SK-N-SH (cell line): ENCODE measurements around the gene PSMD10. TPM values are rescaled to one million over a fixed set of nuclear protein-coding genes. Genes with fewer than 3 reads are reported as not detected.

Experiments used
- CTCF ChIA-PET: fragments of 300-600, 350-600 bp; formaldehyde crosslinking; extraction: SDS; loops from one replicate; lab custom pipeline; 2021; lab: Yijun Ruan, JAX
- POLR2A ChIA-PET: fragments of 350-600 bp; sonication (Branson Sonifier 250); formaldehyde crosslinking; extraction: SDS; loops from one replicate; lab custom pipeline; 2020; ENCODE audit warnings: antibody characterized with exemption, inconsistent platforms; lab: Yijun Ruan, JAX
- DNase-seq: peaks from one replicate; pipeline ENCODE4 v3.0.0; 2012
- H2AFZ ChIP-seq: fragments of 200-600 bp; sonication (generic); 2 replicates; pipeline ENCODE4 v1.8.1; 2016; ENCODE audit warnings: antibody characterized with exemption, mild to moderate bottlenecking, low read depth
- H3F3A ChIP-seq: fragments of 200-600 bp; sonication (generic); replicated peaks from 2 replicates; pipeline ENCODE3; 2016; ENCODE audit warnings: antibody characterized with exemption, mild to moderate bottlenecking; ENCODE audit not compliant: insufficient read depth
- H3K27ac ChIP-seq, 2 experiments: fragments of 200-500 bp in 1 of 2; fragments of 200-600 bp in 1 of 2; sonication (Bioruptor generic) in 1 of 2; sonication (generic), shearing (Covaris generic) in 1 of 2; 2 replicates each; pipeline versions ENCODE4 v1.5.1 to v1.6.1; 2014 to 2016; ENCODE audit warnings: low read depth in 2 of 2, inconsistent platforms in 1 of 2, low read length in 1 of 2, mild to moderate bottlenecking in 1 of 2, mixed read lengths in 1 of 2
- H3K27me3 ChIP-seq: fragments of 200-600 bp; sonication (generic), shearing (Covaris generic); 2 replicates; pipeline ENCODE4 v1.6.1; 2016; ENCODE audit warnings: mixed run types; ENCODE audit not compliant: insufficient read depth
- H3K36me3 ChIP-seq, 2 experiments: fragments of 200-500 bp in 1 of 2; fragments of 200-600 bp in 1 of 2; sonication (Bioruptor generic) in 1 of 2; sonication (generic) in 1 of 2; replicated peaks in 1 of 2; 2 replicates each; pipeline versions ENCODE3 to v1.5.1; 2014 to 2016; ENCODE audit warnings: low read length in 1 of 2, mild to moderate bottlenecking in 1 of 2; ENCODE audit not compliant: insufficient read depth in 2 of 2, control insufficient read depth in 1 of 2
- H3K4me1 ChIP-seq, 2 experiments: fragments of 200-500 bp in 1 of 2; fragments of 200-600 bp in 1 of 2; sonication (Bioruptor generic) in 1 of 2; sonication (generic), shearing (Covaris generic) in 1 of 2; 2 replicates each; pipeline versions ENCODE4 v1.5.1 to v1.6.1; 2014 to 2016; ENCODE audit warnings: low read depth in 1 of 2, low read length in 1 of 2, mixed run types in 1 of 2; ENCODE audit not compliant: insufficient read depth in 2 of 2, control insufficient read depth in 1 of 2
- H3K4me2 ChIP-seq: fragments of 200-600 bp; sonication (generic), shearing (Covaris generic); 2 replicates; pipeline ENCODE4 v1.6.1; 2017; ENCODE audit warnings: mixed run types
- H3K4me3 ChIP-seq, 2 experiments: fragments of 200-500 bp in 1 of 2; fragments of 200-600 bp in 1 of 2; sonication (Bioruptor generic) in 1 of 2; sonication (generic), shearing (Covaris generic) in 1 of 2; 2 replicates each; pipeline versions ENCODE4 v1.5.1 to v1.8.1; 2014 to 2016; ENCODE audit warnings: low read depth in 2 of 2, inconsistent platforms in 1 of 2, low read length in 1 of 2, mild to moderate bottlenecking in 1 of 2, mixed read lengths in 1 of 2, moderate library complexity in 1 of 2
- H3K79me2 ChIP-seq: fragments of 200-600 bp; sonication (generic); 2 replicates; pipeline ENCODE4 v1.8.1; 2017; ENCODE audit warnings: mild to moderate bottlenecking; ENCODE audit not compliant: insufficient read depth
- H3K9ac ChIP-seq: fragments of 200-600 bp; sonication (generic); 2 replicates; pipeline ENCODE4 v1.6.1; 2017; ENCODE audit warnings: mixed run types
- H3K9me2 ChIP-seq: fragments of 200-600 bp; sonication (generic); 2 replicates; pipeline ENCODE4 v1.6.1; 2017; ENCODE audit warnings: mixed run types
- H3K9me3 ChIP-seq: fragments of 200-600 bp; sonication (generic); 2 replicates; pipeline ENCODE4 v1.6.1; 2017; ENCODE audit warnings: mixed run types, mild to moderate bottlenecking, moderate library complexity
- H4K20me1 ChIP-seq: fragments of 200-600 bp; sonication (generic); 2 replicates; pipeline ENCODE4 v1.6.1; 2017; ENCODE audit warnings: mild to moderate bottlenecking, mixed run types; ENCODE audit not compliant: insufficient read depth
- CTCF ChIP-seq: fragments of 200-600 bp; sonication (generic); IDR thresholded peaks from 2 replicates; pipeline ENCODE4 v1.6.1; 2017; ENCODE audit warnings: antibody characterized with exemption, mild to moderate bottlenecking, moderate library complexity
- EZH2phosphoT487 ChIP-seq: fragments of 200-600 bp; sonication (generic); IDR thresholded peaks from 2 replicates; pipeline ENCODE4 v1.6.1; 2017; ENCODE audit warnings: low read depth, mixed run types, mild to moderate bottlenecking, antibody characterized with exemption, moderate library complexity, borderline replicate concordance
- FOXJ3 ChIP-seq: sonication (generic); formaldehyde crosslinking; IDR thresholded peaks from 2 replicates; pipeline ENCODE4 v1.5.1; 2020; ENCODE audit warnings: mild to moderate bottlenecking, missing genetic modification reagents
- GATA2 ChIP-seq: sonication (generic); formaldehyde crosslinking; IDR thresholded peaks from 2 replicates; pipeline ENCODE4 v1.5.0; 2020; ENCODE audit warnings: mild to moderate bottlenecking, missing genetic modification reagents
- JUND ChIP-seq: IDR thresholded peaks from 2 replicates; pipeline ENCODE4 v1.4.0; 2012
- MAX ChIP-seq: IDR thresholded peaks from 2 replicates; pipeline ENCODE4 v1.4.0; 2012; ENCODE audit warnings: low read depth
- NFIC ChIP-seq: IDR thresholded peaks from 2 replicates; pipeline ENCODE4 v1.4.0; 2012; ENCODE audit warnings: borderline replicate concordance
- NRF1 ChIP-seq: IDR thresholded peaks from 2 replicates; pipeline ENCODE4 v1.6.1; 2012; ENCODE audit warnings: low read depth, mild to moderate bottlenecking, low read length
- RAD21 ChIP-seq: IDR thresholded peaks from 2 replicates; pipeline ENCODE4 v1.6.1; 2012; ENCODE audit warnings: mild to moderate bottlenecking, low read length
- RCOR1 ChIP-seq: fragments of 150-350 bp; IDR thresholded peaks from 2 replicates; pipeline ENCODE4 v1.6.1; 2017; ENCODE audit warnings: antibody characterized with exemption, low read length
- RFX5 ChIP-seq: IDR thresholded peaks from 2 replicates; pipeline ENCODE4 v1.6.1; 2012; ENCODE audit warnings: mild to moderate bottlenecking, improper control_type of control experiment, low read length
- SMC3 ChIP-seq: IDR thresholded peaks from 2 replicates; pipeline ENCODE4 v1.6.1; 2012; ENCODE audit warnings: low read depth, low read length, improper control_type of control experiment
- TAF1 ChIP-seq: IDR thresholded peaks from 2 replicates; pipeline ENCODE4 v1.6.1; 2012; ENCODE audit warnings: low read depth, mild to moderate bottlenecking, low read length, moderate library complexity, borderline replicate concordance
- TCF12 ChIP-seq: IDR thresholded peaks from 2 replicates; pipeline ENCODE4 v1.4.0; 2012
- TEAD4 ChIP-seq: IDR thresholded peaks from 2 replicates; pipeline ENCODE4 v1.4.0; 2012; ENCODE audit warnings: mild to moderate bottlenecking, borderline replicate concordance; ENCODE audit not compliant: insufficient read depth
- USF1 ChIP-seq: IDR thresholded peaks from 2 replicates; pipeline ENCODE4 v1.4.0; 2012; ENCODE audit warnings: low read depth, borderline replicate concordance
- USF2 ChIP-seq: fragments of 150-350 bp; IDR thresholded peaks from 2 replicates; pipeline ENCODE4 v1.6.1; 2017; ENCODE audit warnings: antibody characterized with exemption, low read length, low read depth, borderline replicate concordance
- WGBS: methylation state at CpG from one replicate; pipeline ENCODE4 v1.1.6; 2017; ENCODE audit warnings: low lambda C conversion rate; 5-methylcytosine and 5-hydroxymethylcytosine counted together
- polyA plus RNA-seq, 3 experiments: library from polyadenylated mRNA; depleted of rRNA; stranded (reverse); fragments of >200 nt; gene quantifications; 2 replicates each; pipeline ENCODE4 v1.2.3, GENCODE V29; 2012

The PSMD10 gene
- polyA plus RNA-seq, 1 of the 3 experiments (the other 2 are of a cell fraction): 53.0 TPM

- Histone ChIP-seq H3K79me2 (peaks cover 29% of the 10 kb centered on the region; the same call in 1 of the 2 replicates), H3K9me2 (no peaks in the 10 kb centered on the region), H3F3A (no peaks in the 10 kb centered on the region), H3K36me3 (peaks cover 15 to 29% of the 10 kb centered on the region in 2 experiments), H3K4me3 (no peak overlapping the region), H4K20me1 (no peaks in the 10 kb centered on the region)
- 41% methylated on average over 6 of the region's 6 CpGs for WGBS
- no peak for TF ChIP-seq NFIC
- no peak for TF ChIP-seq MAX
- TF ChIP-seq TEAD4: no peak
- TF ChIP-seq RAD21: no peak
- TF ChIP-seq EZH2phosphoT487: no peak
- TF ChIP-seq RFX5: no peak
- TF ChIP-seq TCF12: no peak
- no peak for TF ChIP-seq FOXJ3 (CRISPR knock-in tag)
- no peak for TF ChIP-seq USF1
- TF ChIP-seq, all 33 proteins: peak for 0
- Histone ChIP-seq H3K27ac (no peak overlapping the region), H3K4me2 (no peak overlapping the region), H3K9ac (no peak overlapping the region), H2AFZ (no peak overlapping the region), H3K9me3 (no peaks in the 10 kb centered on the region), H3K4me1 (no peaks in the 10 kb centered on the region; a peak in 2 of 4 replicates), H3K27me3 (no peaks in the 10 kb centered on the region)
- CTCF ChIA-PET: no interaction called here
- DNase-seq: no peak
- POLR2A ChIA-PET: no interaction called here
Observed at GRCh38 chrX:108087792-108088191, 3.5 kb downstream of the PSMD10 start.

GRCh38 chrX:108081110-108081509, 10.2 kb downstream of the PSMD10 start:
- ChIA-PET POLR2A (no interaction called here), CTCF (interaction anchor here (1.3 kb wide), 1 partner anchor 143 kb away, joined by 3 read pairs; no protein-coding TSS in a partner anchor)
- no peaks in the 10 kb centered on the region for H3K9me2 ChIP-seq
- no peak overlapping the region for H3K27ac ChIP-seq
- WGBS: 47% methylated on average over 2 of the region's 2 CpGs
- no peaks in the 10 kb centered on the region for H3K4me1 ChIP-seq
- H4K20me1 ChIP-seq: no peaks in the 10 kb centered on the region
- peaks cover 0 to 17% of the 10 kb centered on the region in 2 experiments for H3K36me3 ChIP-seq
- no peak overlapping the region for H2AFZ ChIP-seq
- no peak overlapping the region for H3K4me3 ChIP-seq
- no peaks in the 10 kb centered on the region for H3K79me2 ChIP-seq
- H3K9me3 ChIP-seq: no peaks in the 10 kb centered on the region
- no peak for TF ChIP-seq GATA2 (CRISPR knock-in tag)
- TF ChIP-seq RCOR1: no peak
- TF ChIP-seq NRF1: no peak
- TF ChIP-seq USF2: no peak
- TF ChIP-seq JUND: no peak
- no peak for TF ChIP-seq SMC3
- TF ChIP-seq CTCF: no peak
- TF ChIP-seq TAF1: no peak
- H3K4me2 ChIP-seq: no peak overlapping the region
- no peaks in the 10 kb centered on the region; the same call in 1 of the 2 replicates for H3K27me3 ChIP-seq
- DNase-seq: no peak
- H3K9ac ChIP-seq: no peak overlapping the region
- H3F3A ChIP-seq: no peaks in the 10 kb centered on the region
